Measurements from ENCODE around the gene FCER1A. TPM values are rescaled to one million over a fixed set of nuclear protein-coding genes. Genes with fewer than 3 reads are reported as not detected.

The FCER1A gene
- total RNA-seq, 1 donor from 2014 or later, result not detected

DNA sequence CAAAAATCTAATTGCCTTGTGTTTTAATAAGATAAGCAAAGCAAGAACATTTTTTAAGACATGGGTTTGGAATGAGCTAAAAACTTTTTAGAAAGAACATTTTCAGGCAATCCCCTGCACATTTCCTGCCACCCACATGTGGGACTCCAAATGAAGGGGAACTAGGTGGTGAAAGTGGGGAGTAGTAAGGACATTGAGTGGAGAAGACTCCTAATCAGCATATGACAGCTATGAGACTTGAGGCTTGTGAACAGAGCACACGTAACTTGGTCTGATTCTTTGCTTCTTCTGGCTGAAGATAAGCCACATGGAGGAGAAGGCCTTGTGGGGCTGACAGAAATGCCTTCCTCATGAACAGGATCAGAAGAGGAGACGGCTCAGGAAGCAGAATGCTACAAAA is 50.3 kb downstream of the FCER1A start:
- Histone ChIP-seq H3K4me3 (no peak overlapping the region), H3K4me1 (no peaks in the 10 kb centered on the region), H3K36me3 (no peaks in the 10 kb centered on the region), H3K27me3 (no peaks in the 10 kb centered on the region), H3K27ac (no peak overlapping the region), H3K9me3 (peaks cover 0 to 4% of the 10 kb centered on the region in 2 donors)
- DNase-seq (ENCODE audit: low spot score in 2 of 2), result no peak
- TF ChIP-seq, protein P1, sequence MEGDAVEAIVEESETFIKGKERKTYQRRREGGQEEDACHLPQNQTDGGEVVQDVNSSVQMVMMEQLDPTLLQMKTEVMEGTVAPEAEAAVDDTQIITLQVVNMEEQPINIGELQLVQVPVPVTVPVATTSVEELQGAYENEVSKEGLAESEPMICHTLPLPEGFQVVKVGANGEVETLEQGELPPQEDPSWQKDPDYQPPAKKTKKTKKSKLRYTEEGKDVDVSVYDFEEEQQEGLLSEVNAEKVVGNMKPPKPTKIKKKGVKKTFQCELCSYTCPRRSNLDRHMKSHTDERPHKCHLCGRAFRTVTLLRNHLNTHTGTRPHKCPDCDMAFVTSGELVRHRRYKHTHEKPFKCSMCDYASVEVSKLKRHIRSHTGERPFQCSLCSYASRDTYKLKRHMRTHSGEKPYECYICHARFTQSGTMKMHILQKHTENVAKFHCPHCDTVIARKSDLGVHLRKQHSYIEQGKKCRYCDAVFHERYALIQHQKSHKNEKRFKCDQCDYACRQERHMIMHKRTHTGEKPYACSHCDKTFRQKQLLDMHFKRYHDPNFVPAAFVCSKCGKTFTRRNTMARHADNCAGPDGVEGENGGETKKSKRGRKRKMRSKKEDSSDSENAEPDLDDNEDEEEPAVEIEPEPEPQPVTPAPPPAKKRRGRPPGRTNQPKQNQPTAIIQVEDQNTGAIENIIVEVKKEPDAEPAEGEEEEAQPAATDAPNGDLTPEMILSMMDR (IDR thresholded peaks at IDR 0.05), result no peak
- intact Hi-C loops (cut with DNase I), result no loop called here

Other genes with a start within 250 kb of the FCER1A start
- 0.43 TPM for gene AIM2, start 225.6 kb upstream of the FCER1A start, total RNA-seq
- 7.0 TPM for gene CADM3, start 130.7 kb upstream of the FCER1A start, total RNA-seq
- 642 TPM for gene ACKR1, start 97.5 kb upstream of the FCER1A start, total RNA-seq
- not detected for gene OR10J4, start 129.9 kb downstream of the FCER1A start, total RNA-seq
- gene OR10J1, start 137.4 kb downstream of the FCER1A start, total RNA-seq, result not detected
- gene OR10J5, start 233.7 kb downstream of the FCER1A start, total RNA-seq, result not detected